B cell (primary cell): ENCODE measurements around the gene RNF150. TPM values are rescaled to one million over a fixed set of nuclear protein-coding genes. Genes with fewer than 3 reads are reported as not detected.

Experiments
- ATAC-seq: fragments of 200-7000 bp; cut with Tn5 transposase; one replicate; pipeline ENCODE4 v1.10.0; 2021; ENCODE audit warnings: low read depth, mild to moderate bottlenecking, moderate number of reproducible peaks, moderate library complexity
- CTCF ChIA-PET: fragments of 350-600 bp; sonication (Branson Sonifier 250); formaldehyde crosslinking; loops from one replicate; lab custom pipeline; 2021; ENCODE audit warnings: antibody characterized with exemption, inconsistent platforms; lab: Charles Lee
- POLR2A ChIA-PET: fragments of 350-600 bp; sonication (Branson Sonifier 250); formaldehyde crosslinking; loops from one replicate; lab custom pipeline; 2021; ENCODE audit warnings: antibody characterized with exemption; lab: Charles Lee
- DNase-seq: peaks from one replicate; pipeline ENCODE4 v3.0.0; 2013
- H2AFZ ChIP-seq: 2 replicates; pipeline ENCODE4 v1.6.1; 2012; ENCODE audit warnings: mild to moderate bottlenecking, low read depth, low read length; ENCODE audit not compliant: insufficient read depth, poor library complexity, severe bottlenecking
- H3K27ac ChIP-seq, 2 donors: 1 replicate in 1 of 2; 2 replicates in 1 of 2; pipeline ENCODE4 v1.5.1; 2012 to 2013; ENCODE audit warnings: low read length in 2 of 2, mild to moderate bottlenecking in 2 of 2, moderate library complexity in 1 of 2
- H3K27me3 ChIP-seq, 4 experiments: fragments of 200-600 bp in 1 of 4; sonication (generic) in 1 of 4; replicated peaks in 1 of 4; 1 replicate in 2 of 4; 2 replicates in 2 of 4; pipeline versions ENCODE4 v1.6.1 to v1.7.0; 2013 to 2016; ENCODE audit warnings: low read length in 3 of 4, mild to moderate bottlenecking in 2 of 4, mixed read lengths in 1 of 4, moderate library complexity in 1 of 4; ENCODE audit not compliant: insufficient read depth in 4 of 4, control insufficient read depth in 3 of 4; ENCODE audit errors: control extremely low read depth in 1 of 4
- H3K36me3 ChIP-seq, 2 experiments: replicated peaks in 1 of 2; 1 replicate in 1 of 2; 2 replicates in 1 of 2; pipeline versions ENCODE4 v1.6.1 to v1.7.1; 2013; ENCODE audit warnings: low read length in 1 of 2; ENCODE audit not compliant: insufficient read depth in 2 of 2, control insufficient read depth in 1 of 2; ENCODE audit errors: control extremely low read depth in 1 of 2, extremely low read depth in 1 of 2
- H3K4me1 ChIP-seq, 2 donors: fragments of 200-600 bp in 1 of 2; sonication (generic) in 1 of 2; 1 replicate in 1 of 2; 2 replicates in 1 of 2; pipeline versions ENCODE4 v1.5.1 to v1.6.1; 2013 to 2017; ENCODE audit warnings: low read length in 2 of 2; ENCODE audit not compliant: control insufficient read depth in 2 of 2, insufficient read depth in 2 of 2
- H3K4me2 ChIP-seq: replicated peaks from 2 replicates; pipeline ENCODE3; 2012; ENCODE audit warnings: mild to moderate bottlenecking, low read depth, low read length; ENCODE audit not compliant: poor library complexity, severe bottlenecking
- H3K4me3 ChIP-seq, 5 experiments: fragments of 200-600 bp in 1 of 5; sonication (generic) in 1 of 5; 1 replicate in 3 of 5; 2 replicates in 2 of 5; pipeline versions ENCODE4 v1.5.1 to v1.7.0; 2011 to 2016; ENCODE audit warnings: low read length in 4 of 5, mild to moderate bottlenecking in 4 of 5, low read depth in 2 of 5, control low read depth in 1 of 5, moderate library complexity in 1 of 5; ENCODE audit not compliant: insufficient read depth in 1 of 5; ENCODE audit errors: control extremely low read depth in 1 of 5, extremely low read depth in 1 of 5
- H3K79me2 ChIP-seq: fragments of 200-600 bp; sonication (generic); one replicate; pipeline ENCODE4 v1.6.0; 2016; ENCODE audit warnings: low read length; ENCODE audit not compliant: control insufficient read depth, insufficient read depth
- H3K9ac ChIP-seq: fragments of 200-600 bp; sonication (generic); 2 replicates; pipeline ENCODE4 v1.6.1; 2017; ENCODE audit warnings: mild to moderate bottlenecking, low read length, moderate library complexity
- H3K9me3 ChIP-seq, 3 donors: one replicate each; pipeline versions ENCODE4 v1.6.1 to v1.7.1; 2013; ENCODE audit warnings: low read length in 2 of 3; ENCODE audit not compliant: control insufficient read depth in 2 of 3, insufficient read depth in 1 of 3; ENCODE audit errors: control extremely low read depth in 1 of 3
- H4K20me1 ChIP-seq: 2 replicates; pipeline ENCODE4 v1.6.0; 2012; ENCODE audit warnings: mild to moderate bottlenecking, low read length; ENCODE audit not compliant: insufficient read depth, control insufficient read depth, poor library complexity, severe bottlenecking
- H3K27ac Mint-ChIP-seq: one replicate; pipeline ENCODE4 v1.8.0; 2021; ENCODE audit warnings: mixed read lengths
- H3K27me3 Mint-ChIP-seq: one replicate; pipeline ENCODE4 v1.8.0; 2021; ENCODE audit warnings: mixed read lengths
- H3K4me1 Mint-ChIP-seq: one replicate; pipeline ENCODE4 v1.8.0; 2021; ENCODE audit warnings: mixed read lengths
- H3K4me3 Mint-ChIP-seq: one replicate; pipeline ENCODE4 v1.8.0; 2021; ENCODE audit warnings: mixed read lengths
- H3K9me3 Mint-ChIP-seq: one replicate; pipeline ENCODE4 v1.8.0; 2022; ENCODE audit warnings: mixed read lengths; ENCODE audit not compliant: insufficient read depth
- CTCF ChIP-seq: fragments of 200-600 bp; IDR thresholded peaks from one replicate; pipeline ENCODE4 v1.8.0; 2022; ENCODE audit warnings: antibody characterized with exemption, mild to moderate bottlenecking
- EZH2 ChIP-seq: IDR thresholded peaks from 2 replicates; pipeline ENCODE4 v1.6.1; 2012; ENCODE audit warnings: borderline replicate concordance, low read depth, mild to moderate bottlenecking, moderate library complexity, low read length; ENCODE audit not compliant: insufficient read depth, poor library complexity, severe bottlenecking
- WGBS: methylation state at CpG from one replicate; pipeline ENCODE4 v1.1.5; 2013; ENCODE audit warnings: missing lambda C conversion rate; ENCODE audit not compliant: insufficient coverage; 5-methylcytosine and 5-hydroxymethylcytosine counted together
- intact Hi-C: fragments of 100-400 bp; cut with micrococcal nuclease; formaldehyde crosslinking; loops from one replicate; pipeline ENCODE4 v1.10.0; 2022
- polyA plus RNA-seq: library from polyadenylated mRNA; depleted of rRNA; stranded (reverse); fragments of >200 nt; gene quantifications from 2 replicates; pipeline ENCODE4 v1.2.3, GENCODE V29; 2012
- total RNA-seq, 2 donors: library from RNA; stranded (reverse); fragments of 120-200 nt in 1 of 2; gene quantifications; 1 replicate in 1 of 2; 2 replicates in 1 of 2; pipeline versions ENCODE4 v1.2.3 to v1.2.4, GENCODE V29; 2013 to 2022

Gene RNF150
- total and polyA plus RNA-seq, 2 donors (not counting 1 experiment from before 2014, with no cell fraction given) = not detected

- Histone ChIP-seq H3K79me2 (no peaks in the 10 kb centered on the region), H3K9ac (no peak overlapping the region), H3K4me2 (no peak overlapping the region), H2AFZ (no peak overlapping the region), H3K4me1 (no peaks in the 10 kb centered on the region), H3K36me3 (no peaks in the 10 kb centered on the region), H4K20me1 (no peaks in the 10 kb centered on the region), H3K4me3 (no peak overlapping the region), H3K27me3 (peaks cover 0 to 4% (median under 1%) of the 10 kb centered on the region in 4 experiments), H3K9me3 (no peaks in the 10 kb centered on the region), H3K27ac (no peak overlapping the region)
- H3K4me3 Mint-ChIP-seq = no peak overlapping the region
- ChIA-PET POLR2A (no interaction called here), CTCF (no interaction called here)
- DNase-seq (no peak), ATAC-seq (no peak)
- TF ChIP-seq CTCF = no peak
- TF ChIP-seq EZH2 = no peak
- peaks cover 11% of the 10 kb centered on the region for H3K27me3 Mint-ChIP-seq
- H3K4me1 Mint-ChIP-seq = no peaks in the 10 kb centered on the region
- no peaks in the 10 kb centered on the region for H3K9me3 Mint-ChIP-seq
- WGBS = 30% methylated on average over 4 of the region's 7 CpGs
- H3K27ac Mint-ChIP-seq = no peak overlapping the region
- intact Hi-C loops = no loop called here
Observed at GRCh38 chr4:141142423-141142822, 9.2 kb upstream of the RNF150 start.

- no peaks in the 10 kb centered on the region for H3K9me3 ChIP-seq
- H3K4me1 ChIP-seq = no peaks in the 10 kb centered on the region
- Mint-ChIP-seq H3K27me3 (peaks cover 25% of the 10 kb centered on the region), H3K4me1 (no peaks in the 10 kb centered on the region), H3K27ac (no peak overlapping the region), H3K9me3 (no peaks in the 10 kb centered on the region), H3K4me3 (no peak overlapping the region)
- no peak overlapping the region for H3K4me3 ChIP-seq
- ChIA-PET POLR2A (no interaction called here), CTCF (no interaction called here)
- no peak overlapping the region for H3K9ac ChIP-seq
- no peak overlapping the region for H3K4me2 ChIP-seq
- DNase-seq = no peak
- no peaks in the 10 kb centered on the region for H3K79me2 ChIP-seq
- TF ChIP-seq EZH2 (no peak), CTCF (no peak)
- WGBS = 80% methylated on average over 1 of the region's 3 CpGs
- intact Hi-C loops = no loop called here
- H3K36me3 ChIP-seq = no peaks in the 10 kb centered on the region
- no peaks in the 10 kb centered on the region for H4K20me1 ChIP-seq
- peaks cover 0 to 16% (median 7%) of the 10 kb centered on the region in 4 experiments for H3K27me3 ChIP-seq
- ATAC-seq = no peak
- no peak overlapping the region for H3K27ac ChIP-seq
- no peak overlapping the region for H2AFZ ChIP-seq
Observed at GRCh38 chr4:141140391-141141200, 7.3 kb upstream of the RNF150 start.
